Trophoblast cell (in vitro differentiated cells and primary cell): ENCODE results near the gene COA4.

Experiments used
- DNase-seq, 2 donors: peaks; one replicate each; pipeline ENCODE4 v3.0.0-alpha.2; 2016
- H2AFZ ChIP-seq: 2 replicates; pipeline ENCODE4 v1.6.1; 2013; ENCODE audit warnings: low read length, moderate library complexity, mild to moderate bottlenecking; ENCODE audit not compliant: insufficient read depth, poor library complexity
- H2AK5ac ChIP-seq: 2 replicates; pipeline ENCODE4 v1.6.1; 2013; ENCODE audit warnings: mild to moderate bottlenecking, low read length
- H2BK120ac ChIP-seq: 2 replicates; pipeline ENCODE4 v1.6.1; 2013; ENCODE audit warnings: low read length, mild to moderate bottlenecking, moderate library complexity; ENCODE audit not compliant: insufficient read depth, poor library complexity
- H2BK12ac ChIP-seq: 2 replicates; pipeline ENCODE4 v1.6.1; 2013; ENCODE audit warnings: mild to moderate bottlenecking, low read length, moderate library complexity
- H2BK5ac ChIP-seq: 2 replicates; pipeline ENCODE4 v1.6.1; 2013; ENCODE audit warnings: low read length, low read depth, moderate library complexity, mild to moderate bottlenecking; ENCODE audit not compliant: poor library complexity
- H3K14ac ChIP-seq: 2 replicates; pipeline ENCODE4 v1.6.1; 2013; ENCODE audit warnings: mild to moderate bottlenecking, low read length
- H3K18ac ChIP-seq: 2 replicates; pipeline ENCODE4 v1.6.1; 2013; ENCODE audit warnings: mild to moderate bottlenecking, low read length
- H3K23ac ChIP-seq: 2 replicates; pipeline ENCODE4 v1.6.1; 2013; ENCODE audit warnings: low read length
- H3K27ac ChIP-seq: 2 replicates; pipeline ENCODE4 v1.5.1; 2013; ENCODE audit warnings: low read depth, mild to moderate bottlenecking, inconsistent platforms, low read length, moderate library complexity
- H3K27me3 ChIP-seq: 2 replicates; pipeline ENCODE4 v1.6.1; 2013; ENCODE audit warnings: inconsistent platforms, mild to moderate bottlenecking, low read length, moderate library complexity; ENCODE audit not compliant: insufficient read depth
- H3K36me3 ChIP-seq, 2 experiments: 1 replicate in 1 of 2; 2 replicates in 1 of 2; pipeline ENCODE4 v1.6.1; 2013; ENCODE audit warnings: low read length in 2 of 2, mild to moderate bottlenecking in 2 of 2, moderate library complexity in 1 of 2; ENCODE audit not compliant: insufficient read depth in 2 of 2, control insufficient read depth in 1 of 2
- H3K4ac ChIP-seq: 2 replicates; pipeline ENCODE4 v1.6.1; 2013; ENCODE audit warnings: low read depth, mild to moderate bottlenecking, low read length, moderate library complexity
- H3K4me1 ChIP-seq, 2 experiments: 1 replicate in 1 of 2; 2 replicates in 1 of 2; pipeline ENCODE4 v1.6.1; 2013; ENCODE audit warnings: low read length in 2 of 2, mild to moderate bottlenecking in 2 of 2, moderate library complexity in 1 of 2; ENCODE audit not compliant: insufficient read depth in 2 of 2, control insufficient read depth in 1 of 2
- H3K4me2 ChIP-seq: 2 replicates; pipeline ENCODE4 v1.6.1; 2013; ENCODE audit warnings: inconsistent platforms, mild to moderate bottlenecking, low read length, moderate library complexity
- H3K4me3 ChIP-seq: 2 replicates; pipeline ENCODE4 v1.5.1; 2013; ENCODE audit warnings: mild to moderate bottlenecking, low read depth, low read length, inconsistent platforms
- H3K79me1 ChIP-seq: one replicate; pipeline ENCODE4 v1.6.1; 2013; ENCODE audit warnings: low read length
- H3K79me2 ChIP-seq: 2 replicates; pipeline ENCODE4 v1.6.1; 2013; ENCODE audit warnings: low read length, mild to moderate bottlenecking; ENCODE audit not compliant: control insufficient read depth, insufficient read depth, poor library complexity
- H3K9ac ChIP-seq: 2 replicates; pipeline ENCODE4 v1.6.1; 2013; ENCODE audit warnings: mild to moderate bottlenecking, low read length
- H3K9me3 ChIP-seq: 2 replicates; pipeline ENCODE4 v1.6.1; 2013; ENCODE audit warnings: low read depth, mild to moderate bottlenecking, control low read depth, inconsistent platforms, low read length; ENCODE audit not compliant: insufficient read depth
- H4K12ac ChIP-seq: 2 replicates; pipeline ENCODE4 v1.6.1; 2013; ENCODE audit warnings: low read depth, mild to moderate bottlenecking, low read length, moderate library complexity
- H4K8ac ChIP-seq: 2 replicates; pipeline ENCODE4 v1.6.1; 2013; ENCODE audit warnings: low read depth, mild to moderate bottlenecking, low read length, moderate library complexity
- H4K91ac ChIP-seq: one replicate; pipeline ENCODE4 v1.6.1; 2013; ENCODE audit warnings: low read depth, mild to moderate bottlenecking, low read length, moderate library complexity
- WGBS: extraction: QIAGEN DNeasy Blood & Tissue Kit; methylation state at CpG from one replicate; pipeline ENCODE4 v1.1.7; 2013; ENCODE audit warnings: missing lambda C conversion rate; ENCODE audit not compliant: insufficient read length, insufficient coverage; ENCODE audit errors: extremely low coverage; 5-methylcytosine and 5-hydroxymethylcytosine counted together

COA4 gene

GRCh38 chr11:73875840-73876239 is 806 bp downstream of the COA4 start:
- Histone ChIP-seq H2BK5ac (no peak overlapping the region), H3K4me3 (peak overlapping the region; percentile 63), H3K4me1 (peaks cover 2 to 6% of the 10 kb centered on the region in 2 experiments), H2BK12ac (no peak overlapping the region), H3K14ac (peak overlapping the region; percentile 28), H3K9ac (no peak overlapping the region), H3K18ac (peak overlapping the region; percentile 23), H4K8ac (peak overlapping the region; percentile 55), H2BK120ac (no peak overlapping the region), H3K4ac (peak overlapping the region; percentile 41), H3K27ac (no peak overlapping the region), H2AFZ (no peak overlapping the region), H3K4me2 (peak overlapping the region; percentile 70), H3K36me3 (peaks cover 15% of the 10 kb centered on the region in 2 experiments), H3K23ac (no peak overlapping the region), H3K27me3 (no peaks in the 10 kb centered on the region), H4K12ac (peak overlapping the region; percentile 20), H3K9me3 (peaks cover 2% of the 10 kb centered on the region), H2AK5ac (no peak overlapping the region), H3K79me1 (peaks cover 10% of the 10 kb centered on the region), H3K79me2 (peaks cover 7% of the 10 kb centered on the region), H4K91ac (peak overlapping the region; percentile 9)
- DNase-seq = no peak
- no CpG with 5 or more reads among the region's 8 CpGs for WGBS

DNA sequence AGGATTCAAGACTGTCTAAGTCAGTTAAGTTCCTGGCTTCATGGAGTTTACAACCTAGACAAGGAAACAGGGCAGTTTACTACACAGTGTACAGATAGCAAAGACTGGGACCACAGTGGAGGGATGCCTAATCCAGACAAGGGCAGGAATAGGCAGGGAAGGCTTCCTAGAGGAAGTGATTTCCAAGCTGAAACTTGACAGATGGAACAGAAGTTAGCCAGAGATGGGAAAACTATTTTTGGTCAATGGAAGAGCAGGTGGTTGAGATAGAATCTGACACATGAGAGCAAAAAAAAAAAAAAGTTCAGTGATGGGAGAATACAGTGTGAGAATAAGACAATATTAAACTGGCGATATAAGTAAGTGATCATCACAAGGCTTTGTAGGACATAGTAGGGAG is 1.3 kb downstream of the COA4 start:
- H2AFZ ChIP-seq = no peak overlapping the region
- no peak overlapping the region for H3K27ac ChIP-seq
- H3K14ac ChIP-seq = no peak overlapping the region
- peaks cover 10% of the 10 kb centered on the region for H3K79me1 ChIP-seq
- peaks cover 15% of the 10 kb centered on the region in 2 experiments for H3K36me3 ChIP-seq
- H3K27me3 ChIP-seq = no peaks in the 10 kb centered on the region
- no peak overlapping the region for H4K8ac ChIP-seq
- peaks cover 2% of the 10 kb centered on the region for H3K9me3 ChIP-seq
- H4K12ac ChIP-seq = no peak overlapping the region
- no peak overlapping the region for H4K91ac ChIP-seq
- no peak overlapping the region for H2AK5ac ChIP-seq
- no peak overlapping the region for H3K4ac ChIP-seq
- no peak overlapping the region for H3K23ac ChIP-seq
- H3K4me1 ChIP-seq = peaks cover 2 to 6% of the 10 kb centered on the region in 2 experiments
- H2BK5ac ChIP-seq = no peak overlapping the region
- peak overlapping the region; percentile 70 for H3K4me2 ChIP-seq
- no CpG with 5 or more reads among the region's 1 CpG for WGBS
- no peak overlapping the region for H3K18ac ChIP-seq
- no peak overlapping the region for H3K9ac ChIP-seq
- H2BK120ac ChIP-seq = no peak overlapping the region
- no peak overlapping the region for H2BK12ac ChIP-seq
- H3K79me2 ChIP-seq = peaks cover 7% of the 10 kb centered on the region
- DNase-seq = no peak
- no peak overlapping the region for H3K4me3 ChIP-seq

DNA sequence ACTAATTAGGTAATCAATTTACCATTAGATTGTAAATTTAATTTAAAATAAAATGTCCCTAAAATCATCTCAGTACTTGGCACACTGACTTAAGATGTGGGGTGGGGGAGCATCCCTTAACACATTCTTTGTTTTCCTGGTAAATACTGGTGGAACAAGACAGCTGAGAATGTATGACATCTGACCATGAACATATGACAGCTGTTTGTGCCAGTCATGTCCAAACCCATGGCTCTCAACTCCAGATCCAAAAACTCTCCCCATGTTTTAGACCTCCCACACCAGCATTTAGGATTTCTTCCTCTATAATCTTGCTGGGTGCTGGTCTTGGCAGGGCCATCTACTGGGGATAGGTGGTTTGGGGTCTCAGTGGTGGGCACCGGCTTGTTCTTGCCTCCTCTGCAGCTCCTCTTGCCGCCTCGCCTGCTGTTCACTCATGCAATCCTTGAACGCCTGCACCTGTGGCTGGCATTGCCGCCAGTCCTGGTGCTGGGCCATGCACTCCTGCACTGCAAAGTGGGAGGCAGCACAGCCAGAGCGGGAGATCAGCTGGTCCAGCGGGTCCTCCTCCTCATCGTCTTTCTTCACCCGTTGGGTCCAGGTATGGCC is 3.8 kb downstream of the COA4 start:
- DNase-seq = no peak
- Histone ChIP-seq H3K79me1 (peaks cover 10% of the 10 kb centered on the region), H3K14ac (no peak overlapping the region), H2BK12ac (no peak overlapping the region), H2BK120ac (no peak overlapping the region), H3K9ac (no peak overlapping the region), H3K23ac (no peak overlapping the region), H3K4me3 (no peak overlapping the region), H3K9me3 (no peaks in the 10 kb centered on the region), H3K4me2 (no peak overlapping the region), H3K36me3 (peaks cover 15% of the 10 kb centered on the region in 2 experiments), H3K18ac (peak overlapping the region; percentile 48), H4K8ac (no peak overlapping the region), H3K27ac (no peak overlapping the region), H3K79me2 (peaks cover 7% of the 10 kb centered on the region), H4K12ac (no peak overlapping the region), H3K27me3 (no peaks in the 10 kb centered on the region), H2BK5ac (no peak overlapping the region), H4K91ac (no peak overlapping the region), H2AK5ac (no peak overlapping the region), H3K4me1 (peaks cover 2 to 6% of the 10 kb centered on the region in 2 experiments), H3K4ac (no peak overlapping the region), H2AFZ (no peak overlapping the region)
- no CpG with 5 or more reads among the region's 9 CpGs for WGBS

DNA sequence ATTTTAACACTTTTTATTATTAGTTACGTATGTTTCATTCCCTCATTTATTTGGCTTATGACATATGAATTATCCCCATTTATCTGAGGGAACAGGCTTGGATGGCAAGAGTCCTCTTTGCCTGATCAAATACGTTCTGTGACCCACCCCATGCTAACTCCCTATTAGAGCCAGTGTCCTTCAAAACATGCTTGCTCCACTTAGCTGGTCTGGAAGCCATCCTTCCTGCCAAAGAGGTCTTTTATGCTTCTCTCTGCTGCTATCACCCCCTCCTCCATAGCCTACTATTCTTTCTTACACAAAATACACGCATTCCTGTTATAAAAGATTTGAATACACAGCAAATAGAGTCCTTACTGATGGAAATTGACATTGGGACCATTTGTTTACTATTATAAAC is 6.4 kb downstream of the COA4 start:
- H3K14ac ChIP-seq = no peak overlapping the region
- no peaks in the 10 kb centered on the region for H3K9me3 ChIP-seq
- no peak overlapping the region for H3K4me2 ChIP-seq
- H2AFZ ChIP-seq = no peak overlapping the region
- H4K12ac ChIP-seq = no peak overlapping the region
- no peak overlapping the region for H2BK12ac ChIP-seq
- no peak overlapping the region for H2AK5ac ChIP-seq
- no peak overlapping the region for H3K23ac ChIP-seq
- no peak overlapping the region for H3K18ac ChIP-seq
- 100% methylated on average over 1 of the region's 3 CpGs for WGBS
- H3K4me1 ChIP-seq = peaks cover 0 to 3% of the 10 kb centered on the region in 2 experiments
- H3K9ac ChIP-seq = no peak overlapping the region
- H3K79me1 ChIP-seq = no peaks in the 10 kb centered on the region
- H3K36me3 ChIP-seq = peaks cover 15% of the 10 kb centered on the region in 2 experiments
- H3K27me3 ChIP-seq = no peaks in the 10 kb centered on the region
- no peak overlapping the region for H2BK120ac ChIP-seq
- no peak overlapping the region for H4K91ac ChIP-seq
- no peak overlapping the region for H2BK5ac ChIP-seq
- no peak overlapping the region for H4K8ac ChIP-seq
- no peaks in the 10 kb centered on the region for H3K79me2 ChIP-seq
- no peak overlapping the region for H3K4me3 ChIP-seq
- no peak overlapping the region for H3K4ac ChIP-seq
- no peak overlapping the region for H3K27ac ChIP-seq
- no peak for DNase-seq
